ENCODE measurements around the gene GGTA1. TPM values are rescaled to one million over a fixed set of nuclear protein-coding genes. Genes with fewer than 3 reads are reported as not detected.

Gene GGTA1
- total RNA-seq, 1 experiment from 2014 or later, result not detected

- H3K23ac ChIP-seq (ENCODE audit: insufficient read length, low read depth, low read length), result no peak overlapping the region
- H3K79me1 ChIP-seq (ENCODE audit: insufficient read depth, low read depth, low read length, poor library complexity, severe bottlenecking), result no peaks in the 10 kb centered on the region
- Mint-ChIP-seq H3K4me3 (no peak overlapping the region), H3K27me3 (ENCODE audit: low read depth) (peaks cover 31% of the 10 kb centered on the region), H3K36me3 (ENCODE audit: insufficient read depth in 1 of 3, low read depth in 3 of 3) (no peaks in the 10 kb centered on the region), H3K27ac (no peak overlapping the region), H3K9me3 (no peaks in the 10 kb centered on the region), H3K4me1 (no peaks in the 10 kb centered on the region; a peak in 1 of 4 replicates)
- no peak overlapping the region for H2BK5ac ChIP-seq (ENCODE audit: insufficient read length, low read length)
- no peak overlapping the region for H3K14ac ChIP-seq (ENCODE audit: insufficient read depth, low read length)
- H3K56ac ChIP-seq (ENCODE audit: insufficient read length, low read depth, low read length), result no peak overlapping the region
- no peak overlapping the region for H3T11ph ChIP-seq (ENCODE audit: low read length)
- H3K27me3 ChIP-seq (ENCODE audit: insufficient read depth, low read length), result no peaks in the 10 kb centered on the region; the same call in 1 of the 2 replicates
- no peak overlapping the region for H4K5ac ChIP-seq (ENCODE audit: insufficient read length, low read depth, low read length)
- no peak for DNase-seq
- H2BK15ac ChIP-seq (ENCODE audit: low read depth, low read length), result no peak overlapping the region
- no peak overlapping the region for H2BK12ac ChIP-seq (ENCODE audit: insufficient read length, low read depth, low read length)
- H3K27ac ChIP-seq (ENCODE audit: insufficient read length, low read depth, low read length), result no peak overlapping the region
- no peak overlapping the region for H2BK120ac ChIP-seq (ENCODE audit: low read depth, low read length, poor library complexity, severe bottlenecking)
- H4K8ac ChIP-seq (replicated peaks; ENCODE audit: insufficient read length, low read depth, low read length), result no peak overlapping the region
- H2AFZ ChIP-seq (ENCODE audit: low read length), result no peak overlapping the region
- no peak overlapping the region for H2BK20ac ChIP-seq (ENCODE audit: low read depth, low read length, poor library complexity, severe bottlenecking)
- H4K20me1 ChIP-seq (ENCODE audit: control insufficient read depth, insufficient read depth, insufficient read length), result no peaks in the 10 kb centered on the region
- H3K4ac ChIP-seq (ENCODE audit: low read depth, low read length), result no peak overlapping the region
- TF ChIP-seq CTCF (conservative IDR thresholded peaks at IDR 0.05), result no peak
- H3K4me1 ChIP-seq (ENCODE audit: insufficient read depth, low read length), result no peaks in the 10 kb centered on the region
- no peaks in the 10 kb centered on the region for H3K79me2 ChIP-seq (ENCODE audit: insufficient read depth, low read length)
- no peak overlapping the region for H3K18ac ChIP-seq (ENCODE audit: insufficient read length, low read depth, low read length)
- H3K9ac ChIP-seq (ENCODE audit: extremely low read depth, insufficient read length, low read length), result no peak overlapping the region
- H4K91ac ChIP-seq (ENCODE audit: insufficient read length, low read depth, low read length), result no peak overlapping the region
- H3K9me3 ChIP-seq (ENCODE audit: control insufficient read depth, low read depth, low read length), result no peaks in the 10 kb centered on the region
- no CpG with 5 or more reads among the region's 6 CpGs for WGBS (ENCODE audit: extremely low coverage, insufficient read length, low lambda C conversion rate)
- no peak overlapping the region for H2AK5ac ChIP-seq (ENCODE audit: insufficient read length, low read length)
- H3K4me2 ChIP-seq (ENCODE audit: insufficient read depth, insufficient read length, low read length), result no peak overlapping the region
- H3K23me2 ChIP-seq (ENCODE audit: insufficient read length, low read depth, low read length, poor library complexity, severe bottlenecking), result no peaks in the 10 kb centered on the region
Measured at GRCh38 chr9:121447321-121447834, 52.3 kb downstream of the GGTA1 start.

Data from H9 (cell line).